ENCODE measurements around the gene NDUFB2.

Gene NDUFB2

GRCh38 chr7:140745266-140746058 lies 49.0 kb downstream of the NDUFB2 start:
- no peak for DNase-seq

DNA sequence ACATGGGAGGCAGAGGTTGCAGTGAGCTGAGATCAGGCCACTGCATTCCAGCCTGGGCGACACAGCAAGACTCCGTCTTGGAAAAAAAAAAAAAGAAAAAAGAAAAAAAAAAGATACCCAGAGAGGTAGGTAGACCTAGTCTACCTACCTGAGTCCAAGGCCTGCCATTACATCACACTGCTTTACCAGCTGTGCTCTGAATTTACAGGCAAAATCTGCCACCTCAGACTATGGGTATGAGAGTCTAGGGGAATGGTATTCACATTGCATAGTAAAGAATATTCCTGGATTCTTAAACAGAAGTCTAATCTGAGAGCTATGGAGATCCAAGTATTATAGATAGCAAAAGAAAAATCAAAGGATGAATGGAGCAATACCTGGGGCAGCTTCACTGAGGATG lies 50.2 kb downstream of the NDUFB2 start:
- DNase-seq = no peak

GRCh38 chr7:140752533-140752932 lies 56.0 kb downstream of the NDUFB2 start:
- no peak for DNase-seq

DNA sequence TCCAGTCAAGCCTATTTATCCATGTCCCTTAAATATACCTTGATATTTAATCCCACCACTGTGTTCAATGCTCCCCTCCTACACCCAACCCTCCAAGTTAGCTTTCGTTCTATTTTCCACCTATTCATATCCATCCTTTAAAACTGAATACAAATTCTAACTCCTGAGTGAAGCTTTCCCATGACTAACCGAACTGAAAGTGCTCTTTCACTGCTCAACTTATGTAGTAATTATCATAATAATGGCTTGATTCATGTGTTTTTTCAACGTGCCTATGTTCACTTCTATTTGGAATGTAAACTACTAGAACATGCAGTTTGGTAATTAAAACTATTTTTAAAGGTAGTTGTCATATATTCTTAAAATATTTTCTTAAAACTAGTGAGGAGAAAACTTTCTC lies 58.0 kb downstream of the NDUFB2 start:
- no peak for DNase-seq
